Epithelial cell of proximal tubule (primary cell): ENCODE data around the gene SLC44A2. TPM values are rescaled to one million over a fixed set of nuclear protein-coding genes. Genes with fewer than 3 reads are reported as not detected.

Experiments
- DNase-seq: peaks from one replicate; pipeline ENCODE4 v3.0.0-alpha.2; 2011; ENCODE audit warnings: low read depth
- H3K4me3 ChIP-seq: 2 replicates; pipeline ENCODE4 v1.5.1; 2011; ENCODE audit warnings: low read depth, mild to moderate bottlenecking, low read length
- CTCF ChIP-seq: conservative IDR thresholded peaks from 2 replicates; pipeline ENCODE4 v1.5.1; 2012; ENCODE audit warnings: low read depth, mild to moderate bottlenecking, low read length
- total RNA-seq: library from RNA; depleted of rRNA; stranded (reverse); fragments of >200 nt; gene quantifications from 2 replicates; pipeline ENCODE4 v1.2.3, GENCODE V29; 2015

The SLC44A2 gene
- total RNA-seq, 1 donor from 2014 or later = 48.5 TPM

GRCh38 chr19:10615429-10616023 lies 9.8 kb upstream of the SLC44A2 start:
- no peak for DNase-seq
- TF ChIP-seq CTCF = no peak
- H3K4me3 ChIP-seq = no peak overlapping the region

- no peak overlapping the region for H3K4me3 ChIP-seq
- TF ChIP-seq CTCF = no peak
- peak; percentile 3 for DNase-seq
These were observed 7.8 kb upstream of the SLC44A2 start for GRCh38 chr19:10617409-10618121.

DNA sequence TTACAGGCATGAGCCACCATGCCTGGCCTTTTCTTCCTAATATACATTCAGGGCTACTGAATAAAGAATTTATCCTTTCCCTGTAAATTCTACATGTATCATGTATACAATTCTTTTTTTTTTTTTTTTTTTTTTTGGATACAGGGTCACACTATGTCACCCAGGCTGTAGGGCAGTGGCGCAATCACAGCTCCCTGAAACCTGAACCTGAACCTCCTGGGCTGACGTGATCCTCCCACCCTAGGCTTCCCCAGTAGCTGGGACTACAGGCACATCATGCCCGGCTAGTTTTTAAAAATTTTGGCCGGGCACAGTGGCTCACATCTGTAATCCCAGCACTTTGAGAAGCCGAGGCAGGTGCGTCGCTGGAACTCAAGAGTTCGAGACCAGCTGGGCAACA lies 6.5 kb upstream of the SLC44A2 start:
- no peak overlapping the region for H3K4me3 ChIP-seq
- DNase-seq = no peak
- no peak for TF ChIP-seq CTCF

- DNase-seq = no peak
- no peak overlapping the region for H3K4me3 ChIP-seq
- TF ChIP-seq CTCF = no peak
These were observed 4.6 kb upstream of the SLC44A2 start for GRCh38 chr19:10620786-10621185.

GRCh38 chr19:10621966-10622365 lies 3.4 kb upstream of the SLC44A2 start:
- no peak for TF ChIP-seq CTCF
- no peak for DNase-seq
- H3K4me3 ChIP-seq = no peak overlapping the region

- DNase-seq = no peak
- no peak for TF ChIP-seq CTCF
- H3K4me3 ChIP-seq = peak overlapping the region; percentile 71
These were observed 768 bp upstream of the SLC44A2 start for GRCh38 chr19:10624585-10624984.

- TF ChIP-seq CTCF = no peak
- H3K4me3 ChIP-seq = peak overlapping the region; percentile 71
- no peak for DNase-seq
These were observed 397 bp downstream of the SLC44A2 start for GRCh38 chr19:10625762-10626138.
